ENCODE data around the gene PHF2.

The PHF2 gene

DNA sequence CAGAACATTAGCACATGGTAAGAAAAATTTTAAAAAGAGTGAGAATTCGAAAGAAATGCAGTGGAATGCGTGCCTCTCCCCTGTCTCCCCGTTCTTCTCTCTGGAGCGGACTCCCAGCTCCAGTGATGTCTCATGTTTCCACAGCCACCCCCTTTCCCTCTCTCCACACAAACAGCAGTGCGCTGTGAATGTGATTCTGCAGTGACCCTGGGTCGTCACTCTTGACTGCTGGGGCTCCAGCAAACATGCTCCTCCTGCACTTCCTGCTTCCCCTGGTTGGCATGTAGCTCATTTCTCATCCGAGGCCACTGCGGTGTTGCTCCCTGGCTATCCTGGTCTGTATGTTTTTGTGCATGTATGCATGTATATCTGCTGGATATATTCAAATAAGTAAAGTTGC is 13.3 kb downstream of the PHF2 start:
- H3K9ac ChIP-seq (ENCODE audit: low read depth, low read length) = no peak overlapping the region
- peak overlapping the region; percentile 10 for H3K4me2 ChIP-seq (ENCODE audit: low read length)
- peaks cover 26% of the 10 kb centered on the region for H3K4me1 ChIP-seq (ENCODE audit: control insufficient read depth, insufficient read depth, low read length)
- H3K9me3 ChIP-seq (replicated peaks; ENCODE audit: low read length) = no peaks in the 10 kb centered on the region
- no peaks in the 10 kb centered on the region for H3K27me3 ChIP-seq (ENCODE audit: control insufficient read depth, insufficient read depth, low read length)
- no peak overlapping the region for H3K4me3 ChIP-seq (ENCODE audit: low read length)
- H3K36me3 ChIP-seq (ENCODE audit: insufficient read depth, low read length) = no peaks in the 10 kb centered on the region

GRCh38 chr9:93590609-93591234 is 14.3 kb downstream of the PHF2 start:
- H3K4me1 ChIP-seq (ENCODE audit: control insufficient read depth, insufficient read depth, low read length) = peaks cover 26% of the 10 kb centered on the region
- no peak overlapping the region for H3K4me2 ChIP-seq (ENCODE audit: low read length)
- H3K27me3 ChIP-seq (ENCODE audit: control insufficient read depth, insufficient read depth, low read length) = no peaks in the 10 kb centered on the region
- H3K9ac ChIP-seq (ENCODE audit: low read depth, low read length) = no peak overlapping the region
- H3K36me3 ChIP-seq (ENCODE audit: insufficient read depth, low read length) = no peaks in the 10 kb centered on the region
- no peaks in the 10 kb centered on the region for H3K9me3 ChIP-seq (replicated peaks; ENCODE audit: low read length)
- H3K4me3 ChIP-seq (ENCODE audit: low read length) = no peak overlapping the region

GRCh38 chr9:93591301-93592007 is 15.1 kb downstream of the PHF2 start:
- Histone ChIP-seq H3K4me3 (ENCODE audit: low read length) (no peak overlapping the region), H3K4me1 (ENCODE audit: control insufficient read depth, insufficient read depth, low read length) (peaks cover 26% of the 10 kb centered on the region), H3K4me2 (ENCODE audit: low read length) (no peak overlapping the region), H3K9me3 (replicated peaks; ENCODE audit: low read length) (no peaks in the 10 kb centered on the region), H3K36me3 (ENCODE audit: insufficient read depth, low read length) (no peaks in the 10 kb centered on the region), H3K9ac (ENCODE audit: low read depth, low read length) (no peak overlapping the region), H3K27me3 (ENCODE audit: control insufficient read depth, insufficient read depth, low read length) (no peaks in the 10 kb centered on the region)

DNA sequence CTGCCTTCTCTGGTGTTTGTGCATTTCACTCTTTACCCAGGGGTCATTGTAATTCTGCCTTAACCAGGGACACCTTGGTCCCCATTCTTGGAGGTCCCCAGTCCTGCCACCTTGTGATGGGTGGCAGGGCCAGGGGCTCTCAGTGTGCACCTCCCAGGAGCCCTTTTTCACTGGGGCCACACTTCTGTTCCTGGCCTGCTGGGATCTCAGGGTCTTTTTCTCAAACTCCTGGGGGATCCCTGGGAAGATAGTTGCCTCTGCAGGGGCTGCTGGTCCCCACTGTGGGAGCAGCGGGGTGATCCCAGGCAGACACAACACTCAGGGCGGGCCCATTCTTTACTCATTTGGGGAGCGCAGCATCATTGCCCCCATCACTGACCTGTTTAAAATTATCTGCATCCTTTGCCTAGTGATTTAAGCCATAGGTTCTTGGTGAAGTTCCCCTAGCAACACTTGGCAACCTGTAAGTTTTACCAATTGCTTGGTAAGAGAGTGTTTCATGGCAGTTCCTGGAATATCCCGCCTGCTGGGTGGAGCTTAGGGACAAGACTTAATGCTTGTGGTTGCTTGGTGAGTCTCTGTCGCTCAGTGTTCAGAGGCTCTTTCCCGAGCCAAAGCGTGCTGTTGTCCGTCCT is 15.7 kb downstream of the PHF2 start:
- no peak overlapping the region for H3K9ac ChIP-seq (ENCODE audit: low read depth, low read length)
- H3K36me3 ChIP-seq (ENCODE audit: insufficient read depth, low read length) = no peaks in the 10 kb centered on the region
- no peak overlapping the region for H3K4me3 ChIP-seq (ENCODE audit: low read length)
- no peak overlapping the region for H3K4me2 ChIP-seq (ENCODE audit: low read length)
- H3K27me3 ChIP-seq (ENCODE audit: control insufficient read depth, insufficient read depth, low read length) = no peaks in the 10 kb centered on the region
- no peaks in the 10 kb centered on the region for H3K9me3 ChIP-seq (replicated peaks; ENCODE audit: low read length)
- H3K4me1 ChIP-seq (ENCODE audit: control insufficient read depth, insufficient read depth, low read length) = peaks cover 26% of the 10 kb centered on the region

GRCh38 chr9:93592643-93593021 is 16.2 kb downstream of the PHF2 start:
- Histone ChIP-seq H3K4me3 (ENCODE audit: low read length) (no peak overlapping the region), H3K9me3 (replicated peaks; ENCODE audit: low read length) (no peaks in the 10 kb centered on the region), H3K4me2 (ENCODE audit: low read length) (no peak overlapping the region), H3K36me3 (ENCODE audit: insufficient read depth, low read length) (no peaks in the 10 kb centered on the region), H3K9ac (ENCODE audit: low read depth, low read length) (no peak overlapping the region), H3K27me3 (ENCODE audit: control insufficient read depth, insufficient read depth, low read length) (no peaks in the 10 kb centered on the region), H3K4me1 (ENCODE audit: control insufficient read depth, insufficient read depth, low read length) (peaks cover 26% of the 10 kb centered on the region)

- H3K4me1 ChIP-seq (ENCODE audit: control insufficient read depth, insufficient read depth, low read length) = peaks cover 26% of the 10 kb centered on the region
- H3K4me2 ChIP-seq (ENCODE audit: low read length) = no peak overlapping the region
- no peaks in the 10 kb centered on the region for H3K36me3 ChIP-seq (ENCODE audit: insufficient read depth, low read length)
- no peak overlapping the region for H3K4me3 ChIP-seq (ENCODE audit: low read length)
- no peak overlapping the region for H3K9ac ChIP-seq (ENCODE audit: low read depth, low read length)
- H3K9me3 ChIP-seq (replicated peaks; ENCODE audit: low read length) = no peaks in the 10 kb centered on the region
- H3K27me3 ChIP-seq (ENCODE audit: control insufficient read depth, insufficient read depth, low read length) = no peaks in the 10 kb centered on the region
These were observed 16.8 kb downstream of the PHF2 start for GRCh38 chr9:93593144-93593658.

DNA sequence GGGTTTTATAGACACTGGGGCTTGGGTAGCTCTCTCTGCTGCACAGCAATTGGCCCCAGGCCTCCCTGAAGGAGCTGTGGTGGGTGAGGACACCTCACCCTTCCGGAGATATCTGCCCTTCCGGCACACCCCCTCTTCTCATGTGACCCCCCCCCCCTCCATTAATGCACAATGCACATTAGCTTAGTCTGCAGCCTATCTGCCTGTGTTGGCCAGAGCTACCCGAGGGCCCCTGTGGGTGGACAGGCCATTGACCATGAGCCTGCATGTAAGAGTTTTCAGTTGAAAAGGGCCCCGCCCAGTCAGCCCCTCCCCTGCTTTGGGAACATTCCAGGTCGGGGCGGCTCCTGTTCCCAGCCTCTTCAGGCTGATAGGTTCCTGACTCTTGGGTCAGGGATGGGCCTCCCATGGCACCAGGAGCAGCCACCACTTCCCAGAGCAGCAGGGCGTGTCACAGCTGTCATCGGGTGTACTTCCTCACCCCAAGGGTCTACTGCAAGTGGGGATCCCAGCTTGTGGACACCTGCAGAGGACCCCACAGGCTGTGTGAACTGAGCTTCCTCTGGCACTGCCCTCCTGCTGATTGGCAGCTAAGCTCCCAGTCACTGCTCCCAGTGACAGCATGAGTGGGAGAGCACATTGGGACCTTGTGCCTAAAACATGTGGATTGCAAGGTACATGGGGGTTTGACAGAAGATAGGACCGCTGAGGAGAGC is 17.8 kb downstream of the PHF2 start:
- Histone ChIP-seq H3K27me3 (ENCODE audit: control insufficient read depth, insufficient read depth, low read length) (no peaks in the 10 kb centered on the region), H3K4me3 (ENCODE audit: low read length) (no peak overlapping the region), H3K9ac (ENCODE audit: low read depth, low read length) (no peak overlapping the region), H3K9me3 (replicated peaks; ENCODE audit: low read length) (no peaks in the 10 kb centered on the region), H3K4me2 (ENCODE audit: low read length) (no peak overlapping the region), H3K36me3 (ENCODE audit: insufficient read depth, low read length) (no peaks in the 10 kb centered on the region), H3K4me1 (ENCODE audit: control insufficient read depth, insufficient read depth, low read length) (peaks cover 27% of the 10 kb centered on the region)

GRCh38 chr9:93595461-93595860 is 19.1 kb downstream of the PHF2 start:
- no peaks in the 10 kb centered on the region for H3K9me3 ChIP-seq (replicated peaks; ENCODE audit: low read length)
- peaks cover 20% of the 10 kb centered on the region for H3K4me1 ChIP-seq (ENCODE audit: control insufficient read depth, insufficient read depth, low read length)

DNA sequence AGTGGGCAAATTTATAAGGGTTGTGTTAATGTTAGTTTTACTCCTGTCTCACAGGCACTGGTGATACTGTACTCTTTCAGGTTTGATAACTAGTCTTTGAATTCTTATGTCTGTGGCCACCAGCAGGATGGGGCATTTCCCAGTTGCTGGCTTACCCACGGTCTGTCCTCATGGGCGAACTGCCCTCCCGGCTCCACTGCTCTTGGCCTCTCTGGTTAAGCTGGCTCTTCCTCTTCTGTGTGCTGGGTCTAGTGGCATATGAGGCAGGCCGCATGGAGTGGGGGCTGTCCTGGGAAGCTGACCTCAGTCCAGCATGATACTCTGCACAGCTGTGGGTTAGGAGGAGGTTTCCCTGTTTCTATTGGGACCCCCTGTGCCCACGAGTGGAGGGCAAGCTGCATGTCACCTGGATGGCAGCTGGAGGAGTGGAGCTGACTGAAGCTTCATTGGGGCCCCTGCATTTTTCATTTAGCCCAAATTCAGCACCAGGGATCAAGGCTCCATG is 19.5 kb downstream of the PHF2 start:
- Histone ChIP-seq H3K27me3 (ENCODE audit: control insufficient read depth, insufficient read depth, low read length) (no peaks in the 10 kb centered on the region), H3K4me2 (ENCODE audit: low read length) (no peak overlapping the region), H3K4me1 (ENCODE audit: control insufficient read depth, insufficient read depth, low read length) (peaks cover 25% of the 10 kb centered on the region), H3K9me3 (replicated peaks; ENCODE audit: low read length) (no peaks in the 10 kb centered on the region), H3K9ac (ENCODE audit: low read depth, low read length) (no peak overlapping the region), H3K36me3 (ENCODE audit: insufficient read depth, low read length) (no peaks in the 10 kb centered on the region), H3K4me3 (ENCODE audit: low read length) (no peak overlapping the region)

More at GRCh38 chr9:93595461-93595860, 19.1 kb downstream of the PHF2 start:
- Histone ChIP-seq H3K27me3 (ENCODE audit: control insufficient read depth, insufficient read depth, low read length) (no peaks in the 10 kb centered on the region), H3K36me3 (ENCODE audit: insufficient read depth, low read length) (no peaks in the 10 kb centered on the region), H3K9ac (ENCODE audit: low read depth, low read length) (no peak overlapping the region), H3K4me2 (ENCODE audit: low read length) (no peak overlapping the region), H3K4me3 (ENCODE audit: low read length) (no peak overlapping the region)

DNA sequence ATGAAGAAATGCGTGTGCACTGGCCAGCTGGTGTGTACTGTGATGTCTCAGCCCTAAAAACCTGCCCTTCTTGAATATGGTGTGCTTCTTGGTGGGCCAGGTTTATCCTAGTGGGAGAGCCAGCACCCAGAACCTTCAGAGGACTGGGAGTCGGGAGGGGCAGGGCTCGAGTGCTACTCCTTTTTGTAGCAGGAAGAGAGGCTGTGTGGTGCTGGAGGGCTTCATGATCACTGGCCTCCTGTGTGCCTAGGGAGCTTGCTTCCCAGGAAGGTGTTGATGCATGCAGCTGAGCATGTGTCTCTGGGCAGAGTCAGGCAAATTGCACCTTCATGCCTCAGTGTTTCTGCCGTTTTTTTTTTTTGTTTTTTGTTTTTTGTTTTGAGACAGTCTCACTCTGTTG is 20.0 kb downstream of the PHF2 start:
- H3K9ac ChIP-seq (ENCODE audit: low read depth, low read length) = no peak overlapping the region
- no peak overlapping the region for H3K4me3 ChIP-seq (ENCODE audit: low read length)
- no peak overlapping the region for H3K4me2 ChIP-seq (ENCODE audit: low read length)
- no peaks in the 10 kb centered on the region for H3K36me3 ChIP-seq (ENCODE audit: insufficient read depth, low read length)
- peaks cover 25% of the 10 kb centered on the region for H3K4me1 ChIP-seq (ENCODE audit: control insufficient read depth, insufficient read depth, low read length)
- no peaks in the 10 kb centered on the region for H3K27me3 ChIP-seq (ENCODE audit: control insufficient read depth, insufficient read depth, low read length)
- H3K9me3 ChIP-seq (replicated peaks; ENCODE audit: low read length) = no peaks in the 10 kb centered on the region

- Histone ChIP-seq H3K9me3 (replicated peaks; ENCODE audit: low read length) (no peaks in the 10 kb centered on the region), H3K4me2 (ENCODE audit: low read length) (no peak overlapping the region), H3K27me3 (ENCODE audit: control insufficient read depth, insufficient read depth, low read length) (no peaks in the 10 kb centered on the region), H3K4me1 (ENCODE audit: control insufficient read depth, insufficient read depth, low read length) (peaks cover 25% of the 10 kb centered on the region), H3K36me3 (ENCODE audit: insufficient read depth, low read length) (no peaks in the 10 kb centered on the region), H3K4me3 (ENCODE audit: low read length) (no peak overlapping the region), H3K9ac (ENCODE audit: low read depth, low read length) (no peak overlapping the region)
These were observed 20.8 kb downstream of the PHF2 start for GRCh38 chr9:93597142-93597706.
